Pancreas (tissue), 10 donors: ENCODE measurements around the gene PIP5K1A. TPM values are rescaled to one million over a fixed set of nuclear protein-coding genes. Genes with fewer than 3 reads are reported as not detected.

Experiments
- ATAC-seq, 4 donors: fragments of 200-7000 bp; cut with Tn5 transposase; one replicate each; pipeline versions ENCODE4 v1.8.0 to v1.9.1; 2020; ENCODE audit warnings: mild to moderate bottlenecking in 4 of 4, moderate library complexity in 4 of 4
- DNase-seq, 6 donors: peaks; one replicate each; pipeline ENCODE4 v3.0.0-alpha.2; 2020
- FAIRE-seq: peaks from 2 replicates; lab custom pipeline; 2012; peaks lifted over from hg19 to GRCh38; lab: Jason Lieb, UNC
- H3K27ac ChIP-seq, 4 donors: fragments of 200-600 bp; sonication (generic); 1 replicate in 3 of 4; 2 replicates in 1 of 4; pipeline versions ENCODE4 v1.5.0 to v1.8.0; 2020
- H3K27me3 ChIP-seq, 4 donors: fragments of 200-600 bp; one replicate each; pipeline ENCODE4 v1.8.0; 2021
- H3K36me3 ChIP-seq, 3 donors: fragments of 200-600 bp; sonication (generic) in 1 of 3; one replicate each; pipeline versions ENCODE4 v1.5.0 to v1.8.0; 2020 to 2021
- H3K4me1 ChIP-seq, 3 donors: fragments of 200-600 bp; one replicate each; pipeline ENCODE4 v1.8.0; 2021
- H3K4me3 ChIP-seq, 4 donors: fragments of 200-600 bp; sonication (generic) in 2 of 4; one replicate each; pipeline versions ENCODE4 v1.5.0 to v1.8.0; 2020 to 2021
- H3K9me3 ChIP-seq, 4 donors: fragments of 200-600 bp; one replicate each; pipeline ENCODE4 v1.8.0; 2021
- CTCF ChIP-seq, 4 donors: fragments of 200-600 bp; sonication (generic) in 3 of 4; IDR thresholded peaks; one replicate each; pipeline versions ENCODE4 v1.5.0 to v1.8.0; 2021; ENCODE audit warnings: antibody characterized with exemption in 4 of 4
- WGBS, 2 donors: extraction: QIAGEN DNeasy Blood & Tissue Kit; methylation state at CpG; one replicate each; pipeline ENCODE4 v1.1.7; 2013; 5-methylcytosine and 5-hydroxymethylcytosine counted together
- intact Hi-C, 3 donors: fragments of 100-400 bp; cut with DNase I; formaldehyde crosslinking; loops; one replicate each; pipeline versions ENCODE4 v1.11.1 to v1.14.2; 2022
- polyA plus RNA-seq, 2 donors: library from polyadenylated mRNA; stranded (reverse); fragments of 200-250 nt; gene quantifications; one replicate each; pipeline ENCODE4 v1.2.3, GENCODE V29; 2013
- total RNA-seq, 6 donors: library from RNA; stranded (reverse); fragmentation: NEBNext Ultra II Directional in 4 of 6; extraction: Animal tissue kit (Norgen Biotek cat#: 25700) in 4 of 6; gene quantifications; one replicate each; pipeline versions ENCODE4 v1.2.1 to v1.2.4, GENCODE V29; 2021 to 2023
- donor health status: healthy with polysubstance abuse.
- donor health status: DM: no; HTN: no; CAD: no; lungs with moderate emphysema.
- donor health status: DM: no; HTN: no; CAD: no.
- donor health status: control.
- donor health status: control.
- donor health status: Bipolar disorder and iron deficiency.
- donor health status: DM: yes; HTN: yes; CAD: no.
- donor health status: DM: no; HTN: no; CAD: no.
- donor health status: DM: no; HTN: no; CAD: no.
- donor health status: DM: yes; HTN: yes; CAD: no.

Gene PIP5K1A
- total and polyA plus RNA-seq, 8 donors = 10.1 to 22.6 (median 16.3) TPM

- intact Hi-C loops = loop anchor here in 2 of 3 donors (5.0 kb wide), 1 partner anchor 55 kb away; the partner anchor contains the start of gene PIP5K1A (in 2 of the 2)
- TF ChIP-seq CTCF (IDR thresholded peaks at IDR 0.05) = peak; percentile 45 to 73 (median 68)
- H3K27ac ChIP-seq = no peak overlapping the region
- peak; percentile 36 to 65 (median 60) for ATAC-seq
- DNase-seq = peak in 5 of 6 donors; percentile 42 to 67 (median 61)
- 48 to 52% methylated on average over 16 of the region's 16 CpGs for WGBS, 2 donors
- FAIRE-seq = peak; percentile 23
- H3K4me1 ChIP-seq = peaks cover 0 to 8% (median 0%) of the 10 kb centered on the region in 3 donors
- peaks cover 6 to 22% (median 11%) of the 10 kb centered on the region in 3 donors for H3K36me3 ChIP-seq
- H3K4me3 ChIP-seq = no peak overlapping the region
- H3K9me3 ChIP-seq = no peaks in the 10 kb centered on the region
- H3K27me3 ChIP-seq = no peaks in the 10 kb centered on the region
Measured at GRCh38 chr1:151251656-151252470, 53.5 kb downstream of the PIP5K1A start.

GRCh38 chr1:151254217-151255213 lies 56.2 kb downstream of the PIP5K1A start, which contains the start of gene PSMD4:
Gene PSMD4, plus strand, starts transcription at chr1:151254734. Its CDS starts 49 bp downstream, at chr1:151254783.
- Histone ChIP-seq H3K27ac (peak within 1 kb of the TSS; percentile 63 to 76 (median 71)), H3K27me3 (no peaks in the 10 kb centered on the region), H3K4me3 (peak within 1 kb of the TSS; percentile 68 to 91 (median 86)), H3K9me3 (no peaks in the 10 kb centered on the region), H3K4me1 (peaks cover 0 to 8% (median 0%) of the 10 kb centered on the region in 3 donors), H3K36me3 (no peaks in the 10 kb centered on the region)
- peak; percentile 98 to 99 (median 98) for ATAC-seq
- TF ChIP-seq CTCF (IDR thresholded peaks at IDR 0.05) = no peak
- intact Hi-C loops = loop anchor here in 2 of 3 donors (5.0 kb wide), 1 partner anchor 57 kb away; the partner anchor contains the start of gene PIP5K1A (in 2 of the 2)
- peak; percentile 90 to 97 (median 94) for DNase-seq
- WGBS, 2 donors = 8 to 9% methylated on average over 54 to 56 of the region's 56 CpGs
- FAIRE-seq = peak; percentile 51

GRCh38 chr1:151255381-151255780 lies 57.0 kb downstream of the PIP5K1A start:
- peak overlapping the region in 1 of 4 donors; percentile 71 for H3K27ac ChIP-seq
- intact Hi-C loops = no loop called here
- WGBS, 2 donors = 15 to 19% methylated on average over 10 of the region's 10 CpGs
- H3K36me3 ChIP-seq = no peaks in the 10 kb centered on the region
- no peak for DNase-seq
- peaks cover 0 to 8% (median 0%) of the 10 kb centered on the region in 3 donors for H3K4me1 ChIP-seq
- FAIRE-seq = no peak
- ATAC-seq = no peak
- peak overlapping the region; percentile 68 to 91 (median 86) for H3K4me3 ChIP-seq
- TF ChIP-seq CTCF (IDR thresholded peaks at IDR 0.05) = no peak
- H3K9me3 ChIP-seq = no peaks in the 10 kb centered on the region
- H3K27me3 ChIP-seq = no peaks in the 10 kb centered on the region

GRCh38 chr1:151259351-151259750 lies 61.0 kb downstream of the PIP5K1A start:
- intact Hi-C loops = no loop called here
- 75 to 85% methylated on average over 2 of the region's 2 CpGs for WGBS, 2 donors
- no peak for TF ChIP-seq CTCF (IDR thresholded peaks at IDR 0.05)

More at GRCh38 chr1:151259351-151259750, 61.0 kb downstream of the PIP5K1A start:
- ATAC-seq (no peak), FAIRE-seq (no peak), DNase-seq (no peak)
- Histone ChIP-seq H3K27ac (no peak overlapping the region), H3K36me3 (peaks cover 0 to 8% (median 0%) of the 10 kb centered on the region in 3 donors), H3K4me1 (peaks cover 0 to 8% (median 0%) of the 10 kb centered on the region in 3 donors), H3K4me3 (no peak overlapping the region), H3K9me3 (no peaks in the 10 kb centered on the region), H3K27me3 (no peaks in the 10 kb centered on the region)
